ENCODE data around the gene TAF1.
"Not testable (repeated sequence)": the region's sequence is repeated elsewhere in the genome, so short reads cannot be mapped to it uniquely, and the experiment has no call there.

TAF1 gene

DNA sequence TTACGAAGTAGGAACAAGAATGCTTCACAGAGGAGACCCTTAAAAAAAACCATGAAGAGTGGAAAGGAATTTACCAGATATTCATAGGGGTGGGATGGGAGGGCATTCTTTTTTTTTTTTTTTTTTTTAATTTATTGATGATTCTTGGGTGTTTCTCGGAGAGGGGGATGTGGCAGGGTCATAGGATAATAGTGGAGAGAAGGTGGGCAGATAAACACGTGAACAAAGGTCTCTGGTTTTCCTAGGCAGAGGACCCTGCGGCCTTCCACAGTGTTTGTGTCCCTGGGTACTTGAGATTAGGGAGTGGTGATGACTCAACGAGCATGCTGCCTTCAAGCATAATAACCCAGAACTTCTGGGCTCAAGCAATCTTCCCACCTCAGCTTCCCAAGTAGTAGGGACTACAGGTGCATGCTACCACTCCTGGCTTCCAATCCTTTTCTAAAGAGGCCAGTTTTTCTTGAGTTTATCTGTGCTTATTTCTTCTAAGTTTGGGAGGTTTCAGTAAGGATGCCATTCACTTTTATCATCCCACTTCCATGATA is 100.9 kb downstream of the TAF1 start:
- Histone ChIP-seq H3K9me3 (ENCODE audit: control insufficient read depth in 2 of 2, low read length in 2 of 2) (no peaks in the 10 kb centered on the region), H3K36me3 (ENCODE audit: control insufficient read depth in 2 of 2, insufficient read depth in 2 of 2, low read length in 2 of 2) (peaks cover 8 to 11% of the 10 kb centered on the region in 2 donors), H3K9ac (ENCODE audit: low read length in 2 of 2) (no peak overlapping the region), H3K4me1 (ENCODE audit: control insufficient read depth, insufficient read depth, low read length) (no peaks in the 10 kb centered on the region), H3K4me3 (ENCODE audit: low read length in 2 of 2) (no peak overlapping the region), H3K27ac (ENCODE audit: low read length) (no peak overlapping the region), H3K27me3 (ENCODE audit: control insufficient read depth in 1 of 2, insufficient read depth in 2 of 2, low read length in 2 of 2) (no peaks in the 10 kb centered on the region)

DNA sequence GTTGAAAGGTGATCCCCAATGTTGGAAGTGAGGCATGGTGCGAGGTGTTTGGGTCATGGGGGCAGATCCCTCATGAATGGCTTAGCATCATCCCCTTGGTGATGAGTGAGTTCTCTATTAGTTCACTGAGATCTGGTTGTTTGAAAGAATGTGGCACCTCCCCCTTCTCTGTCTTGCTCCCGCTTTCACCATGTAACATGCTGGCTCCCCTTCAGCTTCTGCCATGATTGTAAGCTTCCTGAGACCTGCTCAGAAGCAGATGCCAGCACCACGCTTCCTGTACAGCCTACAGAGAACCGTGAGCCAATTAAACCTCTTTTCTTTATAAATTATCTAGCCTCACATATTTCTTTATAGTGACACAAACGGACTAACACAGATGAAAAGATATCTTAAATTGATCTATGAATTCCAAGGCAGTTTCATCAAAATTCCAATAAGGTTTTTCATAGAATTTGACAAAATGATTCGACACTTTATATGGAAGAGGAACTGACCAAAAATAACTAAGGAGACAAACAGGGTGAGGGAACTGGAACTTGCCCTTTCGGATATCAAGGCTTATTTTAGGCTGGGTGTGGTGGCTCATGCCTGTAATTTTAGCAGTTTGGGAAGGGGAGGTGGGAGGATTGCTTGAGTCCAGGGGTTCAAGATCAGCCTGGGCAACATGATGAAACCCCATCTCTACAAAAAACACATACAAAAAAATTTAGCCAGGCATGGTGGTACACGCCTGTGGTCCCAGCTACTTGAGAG is 109.8 kb downstream of the TAF1 start:
- Histone ChIP-seq H3K36me3 (ENCODE audit: control insufficient read depth in 2 of 2, insufficient read depth in 2 of 2, low read length in 2 of 2) (peaks cover 0 to 2% of the 10 kb centered on the region in 2 donors), H3K27me3 (ENCODE audit: control insufficient read depth in 1 of 2, insufficient read depth in 2 of 2, low read length in 2 of 2) (no peaks in the 10 kb centered on the region), H3K9me3 (ENCODE audit: control insufficient read depth in 2 of 2, low read length in 2 of 2) (no peaks in the 10 kb centered on the region), H3K27ac (ENCODE audit: low read length) (no peak overlapping the region), H3K4me3 (ENCODE audit: low read length in 2 of 2) (no peak overlapping the region), H3K4me1 (ENCODE audit: control insufficient read depth, insufficient read depth, low read length) (no peaks in the 10 kb centered on the region), H3K9ac (ENCODE audit: low read length in 2 of 2) (no peak overlapping the region)

DNA sequence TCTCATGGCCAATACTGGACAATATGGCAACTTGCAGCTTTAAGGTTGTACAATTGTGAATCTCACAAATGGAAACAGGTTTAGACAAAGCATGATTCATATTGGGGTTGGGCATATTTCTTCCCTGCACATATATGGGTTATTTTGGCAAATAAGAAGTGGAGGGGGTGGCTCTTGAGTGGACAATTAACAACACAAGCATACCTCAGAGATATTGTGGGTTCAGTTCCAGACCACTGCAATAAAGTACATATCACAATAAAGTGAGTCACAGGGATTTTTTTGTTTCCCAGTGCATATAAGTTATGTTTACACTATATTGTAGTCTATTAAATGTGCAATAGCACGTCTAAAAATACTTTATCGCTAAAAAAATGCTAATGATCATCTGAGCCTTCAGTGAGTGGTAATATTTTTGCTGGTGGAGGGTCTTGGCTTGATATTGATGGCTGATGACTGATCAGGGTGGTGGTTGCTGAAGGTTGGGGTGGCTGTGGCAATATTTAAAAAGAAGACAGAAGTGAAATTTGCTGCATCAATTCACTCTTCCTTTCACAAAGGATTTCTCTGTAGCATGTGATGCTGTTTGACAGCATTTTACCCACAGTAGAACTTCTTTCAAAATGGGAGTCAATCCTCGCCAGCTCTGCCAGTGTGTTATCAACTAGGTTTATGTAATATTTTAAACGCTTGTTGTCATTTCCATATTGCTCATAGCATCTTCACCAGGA is 116.2 kb downstream of the TAF1 start:
- Histone ChIP-seq H3K27ac (ENCODE audit: low read length) (no peak overlapping the region), H3K4me1 (ENCODE audit: control insufficient read depth, insufficient read depth, low read length) (no peaks in the 10 kb centered on the region), H3K27me3 (ENCODE audit: control insufficient read depth in 1 of 2, insufficient read depth in 2 of 2, low read length in 2 of 2) (no peaks in the 10 kb centered on the region), H3K9me3 (ENCODE audit: control insufficient read depth in 2 of 2, low read length in 2 of 2) (no peaks in the 10 kb centered on the region), H3K9ac (ENCODE audit: low read length in 2 of 2) (no peak overlapping the region), H3K4me3 (ENCODE audit: low read length in 2 of 2) (no peak overlapping the region), H3K36me3 (ENCODE audit: control insufficient read depth in 2 of 2, insufficient read depth in 2 of 2, low read length in 2 of 2) (no peaks in the 10 kb centered on the region)

DNA sequence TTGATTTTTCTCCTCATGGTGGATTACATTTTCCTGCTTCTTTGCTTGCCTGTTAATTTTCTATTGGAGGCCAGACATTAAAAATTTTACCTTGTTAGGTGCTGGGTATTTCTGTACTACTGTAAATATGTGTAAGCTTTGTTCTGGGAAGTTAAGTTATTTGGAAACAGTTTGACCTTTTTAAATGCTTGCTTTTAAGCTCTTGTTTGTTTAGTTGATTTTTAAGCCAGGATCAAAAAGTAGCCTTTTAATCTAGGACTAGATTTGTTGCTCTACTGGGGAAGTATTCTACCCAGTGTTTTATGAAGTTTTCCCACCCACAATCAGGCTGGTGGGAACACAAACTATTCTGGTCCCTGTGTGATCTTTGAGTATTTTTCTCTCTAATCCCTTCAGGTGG is 121.7 kb downstream of the TAF1 start:
- Histone ChIP-seq H3K9me3 (ENCODE audit: control insufficient read depth in 2 of 2, low read length in 2 of 2) (no peaks in the 10 kb centered on the region), H3K27ac (ENCODE audit: low read length) (no peak overlapping the region), H3K9ac (ENCODE audit: low read length in 2 of 2) (no peak overlapping the region), H3K27me3 (ENCODE audit: control insufficient read depth in 1 of 2, insufficient read depth in 2 of 2, low read length in 2 of 2) (no peaks in the 10 kb centered on the region), H3K4me1 (ENCODE audit: control insufficient read depth, insufficient read depth, low read length) (peaks cover 4% of the 10 kb centered on the region), H3K4me3 (ENCODE audit: low read length in 2 of 2) (no peak overlapping the region), H3K36me3 (ENCODE audit: control insufficient read depth in 2 of 2, insufficient read depth in 2 of 2, low read length in 2 of 2) (no peaks in the 10 kb centered on the region)

DNA sequence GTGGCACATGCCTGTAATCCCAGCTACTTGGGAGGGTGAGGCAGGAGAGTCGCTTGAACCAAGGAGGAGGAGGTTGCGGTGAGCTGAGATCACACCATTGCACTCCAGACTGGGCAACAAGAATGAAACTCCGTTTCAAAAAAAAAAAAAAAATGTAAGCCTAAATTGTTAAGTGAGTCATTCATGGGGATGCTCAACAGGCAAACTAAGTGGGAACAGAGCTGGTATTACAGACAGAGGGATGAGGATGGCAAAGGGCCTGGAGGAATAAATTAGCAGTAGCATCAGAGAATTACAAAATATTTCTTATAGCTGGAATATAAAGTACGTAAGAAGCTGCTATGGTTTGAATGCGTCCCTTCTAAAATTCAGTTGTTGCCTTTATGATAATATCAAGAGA is 123.4 kb downstream of the TAF1 start:
- no peak overlapping the region for H3K9ac ChIP-seq (ENCODE audit: low read length in 2 of 2)

DNA sequence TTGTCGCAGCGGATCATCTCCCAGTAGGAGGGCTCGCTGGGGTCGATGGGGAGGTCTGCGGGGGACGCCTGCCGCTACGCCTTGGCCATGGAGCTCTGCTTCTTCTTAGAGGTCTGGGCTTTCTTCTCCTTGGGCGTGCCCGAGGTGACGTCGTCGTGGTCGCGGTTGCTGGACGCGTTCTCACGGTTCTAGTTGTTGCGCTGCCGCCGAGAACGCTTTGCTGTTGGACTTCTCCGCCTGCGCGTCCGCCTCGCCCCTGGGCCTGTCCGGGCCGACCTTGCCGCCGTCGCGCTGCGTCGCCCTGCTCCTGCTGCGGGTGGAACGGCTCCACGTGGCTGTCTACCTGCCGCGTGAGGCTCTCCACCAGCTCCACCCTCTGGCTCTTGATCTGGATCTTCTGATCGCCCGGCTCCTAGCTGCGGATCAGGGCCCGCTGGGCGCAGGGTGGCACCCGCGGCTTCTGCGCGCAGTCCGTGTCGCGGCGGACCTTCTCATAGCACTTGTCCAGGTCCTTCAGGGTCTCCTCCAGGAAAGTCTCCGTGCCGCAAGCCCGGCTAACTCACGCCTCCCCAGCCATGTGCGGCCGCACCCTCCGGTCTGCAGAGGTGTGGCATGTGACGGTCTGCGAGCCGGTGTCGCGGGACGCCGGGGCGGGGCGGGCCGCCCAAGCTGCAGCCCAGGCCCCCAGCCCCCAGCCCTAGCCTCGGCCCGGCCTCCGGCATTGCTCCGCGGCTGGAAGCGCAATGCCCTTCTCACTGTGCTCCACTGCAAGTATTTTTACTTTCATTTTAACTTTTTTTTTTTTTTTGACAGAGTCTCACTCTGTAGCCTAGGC is 126.3 kb downstream of the TAF1 start:
- Histone ChIP-seq H3K9ac (ENCODE audit: low read length in 2 of 2) (peak overlapping the region; percentile 29 to 42), H3K4me3 (ENCODE audit: low read length in 2 of 2) (peak overlapping the region; percentile 57 to 76), H3K27ac (ENCODE audit: low read length) (no peak overlapping the region), H3K4me1 (ENCODE audit: control insufficient read depth, insufficient read depth, low read length) (peaks cover 4% of the 10 kb centered on the region), H3K9me3 (ENCODE audit: control insufficient read depth in 2 of 2, low read length in 2 of 2) (peaks cover 0 to 3% of the 10 kb centered on the region in 2 donors), H3K27me3 (ENCODE audit: control insufficient read depth in 1 of 2, insufficient read depth in 2 of 2, low read length in 2 of 2) (peaks cover 0 to 2% of the 10 kb centered on the region in 2 donors), H3K36me3 (ENCODE audit: control insufficient read depth in 2 of 2, insufficient read depth in 2 of 2, low read length in 2 of 2) (no peaks in the 10 kb centered on the region)

More for the DNA sequence above, 123.4 kb downstream of the TAF1 start:
- no peaks in the 10 kb centered on the region for H3K9me3 ChIP-seq (ENCODE audit: control insufficient read depth in 2 of 2, low read length in 2 of 2)
- peaks cover 0 to 2% of the 10 kb centered on the region in 2 donors for H3K27me3 ChIP-seq (ENCODE audit: control insufficient read depth in 1 of 2, insufficient read depth in 2 of 2, low read length in 2 of 2)
- no peaks in the 10 kb centered on the region for H3K36me3 ChIP-seq (ENCODE audit: control insufficient read depth in 2 of 2, insufficient read depth in 2 of 2, low read length in 2 of 2)
- H3K27ac ChIP-seq (ENCODE audit: low read length) = no peak overlapping the region
- H3K4me1 ChIP-seq (ENCODE audit: control insufficient read depth, insufficient read depth, low read length) = peaks cover 4% of the 10 kb centered on the region
- no peak overlapping the region for H3K4me3 ChIP-seq (ENCODE audit: low read length in 2 of 2)

DNA sequence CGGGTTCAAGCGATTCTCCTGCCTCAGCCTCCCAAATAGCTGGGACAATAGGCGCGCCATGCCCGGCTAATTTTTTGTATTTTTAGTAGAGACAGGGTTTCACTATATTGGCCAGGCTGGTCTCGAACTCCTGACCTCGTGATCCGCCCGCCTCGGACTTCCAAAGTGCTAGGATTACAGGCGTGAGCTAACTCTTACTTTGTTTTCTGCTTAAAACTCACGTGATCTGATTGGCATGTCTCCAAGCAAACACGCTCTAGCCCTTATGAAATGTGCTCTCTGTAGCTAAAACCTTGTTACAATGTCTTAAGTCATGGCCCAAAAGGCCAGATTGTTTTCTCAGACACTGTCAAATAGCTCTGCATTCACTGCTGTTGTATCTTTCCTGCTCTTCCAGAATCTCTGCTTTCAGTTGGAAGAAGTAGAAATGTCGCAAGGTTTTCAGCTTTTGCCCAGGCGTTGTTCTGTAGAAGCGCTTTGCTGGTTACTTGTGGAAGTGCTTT is 127.0 kb downstream of the TAF1 start:
- peaks cover 0 to 2% of the 10 kb centered on the region in 2 donors for H3K27me3 ChIP-seq (ENCODE audit: control insufficient read depth in 1 of 2, insufficient read depth in 2 of 2, low read length in 2 of 2)
- peak overlapping the region; percentile 12 for H3K27ac ChIP-seq (ENCODE audit: low read length)
- H3K36me3 ChIP-seq (ENCODE audit: control insufficient read depth in 2 of 2, insufficient read depth in 2 of 2, low read length in 2 of 2) = no peaks in the 10 kb centered on the region
- peaks cover 0 to 3% of the 10 kb centered on the region in 2 donors for H3K9me3 ChIP-seq (ENCODE audit: control insufficient read depth in 2 of 2, low read length in 2 of 2)
- H3K4me3 ChIP-seq (ENCODE audit: low read length in 2 of 2) = peak overlapping the region; percentile 57 to 76
- no peak overlapping the region for H3K9ac ChIP-seq (ENCODE audit: low read length in 2 of 2)
- peaks cover 4% of the 10 kb centered on the region for H3K4me1 ChIP-seq (ENCODE audit: control insufficient read depth, insufficient read depth, low read length)

DNA sequence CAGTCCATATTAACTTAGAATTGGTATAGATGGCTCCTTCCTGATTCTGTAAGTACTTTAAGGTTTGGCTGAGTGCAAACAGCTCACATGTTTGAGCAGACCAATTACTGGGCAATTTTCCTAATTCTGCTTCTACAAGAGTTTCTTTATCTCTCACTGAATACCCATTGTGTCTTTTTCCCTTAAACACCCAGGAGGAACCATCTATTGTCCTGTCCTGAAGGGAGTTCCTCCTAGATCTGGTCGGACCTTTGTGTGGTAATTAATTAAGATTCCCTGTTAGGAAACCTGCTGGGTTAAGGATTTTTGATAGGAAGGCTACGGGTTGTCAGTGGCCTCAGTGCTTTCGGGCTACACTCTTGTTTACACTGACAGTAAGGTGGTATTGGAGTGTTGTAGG is 129.8 kb downstream of the TAF1 start:
- not testable (repeated sequence) for H3K4me3 ChIP-seq (ENCODE audit: low read length in 2 of 2); H3K27ac ChIP-seq (ENCODE audit: low read length); H3K4me1 ChIP-seq (ENCODE audit: control insufficient read depth, insufficient read depth, low read length); H3K9me3 ChIP-seq (ENCODE audit: control insufficient read depth in 2 of 2, low read length in 2 of 2); H3K36me3 ChIP-seq (ENCODE audit: control insufficient read depth in 2 of 2, insufficient read depth in 2 of 2, low read length in 2 of 2); H3K27me3 ChIP-seq (ENCODE audit: control insufficient read depth in 1 of 2, insufficient read depth in 2 of 2, low read length in 2 of 2); H3K9ac ChIP-seq (ENCODE audit: low read length in 2 of 2)

DNA sequence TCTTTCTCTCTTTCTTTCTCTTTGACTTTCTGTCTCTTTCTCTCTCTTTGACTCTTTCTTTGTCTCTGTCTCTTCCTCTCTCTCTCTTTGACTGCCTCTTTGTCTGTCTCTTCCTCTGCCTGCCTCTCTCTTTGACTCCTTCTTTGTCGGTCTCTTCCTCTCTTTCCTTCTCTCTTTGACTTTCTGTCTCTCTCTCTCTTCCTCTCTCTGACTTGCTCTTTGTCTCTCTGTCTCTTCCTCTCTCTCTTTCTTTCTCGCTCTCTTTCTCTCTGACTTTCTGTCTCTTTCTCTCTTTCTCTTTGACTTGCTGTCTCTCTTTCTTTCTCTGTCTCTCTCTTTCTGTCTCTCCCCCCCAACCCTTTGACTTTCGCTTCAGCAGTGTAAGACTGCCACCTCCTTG is 130.3 kb downstream of the TAF1 start:
- Histone ChIP-seq H3K9ac (ENCODE audit: low read length in 2 of 2) (no peak overlapping the region), H3K4me1 (ENCODE audit: control insufficient read depth, insufficient read depth, low read length) (peaks cover 4% of the 10 kb centered on the region), H3K9me3 (ENCODE audit: control insufficient read depth in 2 of 2, low read length in 2 of 2) (peaks cover 0 to 3% of the 10 kb centered on the region in 2 donors), H3K27ac (ENCODE audit: low read length) (no peak overlapping the region), H3K4me3 (ENCODE audit: low read length in 2 of 2) (no peak overlapping the region), H3K36me3 (ENCODE audit: control insufficient read depth in 2 of 2, insufficient read depth in 2 of 2, low read length in 2 of 2) (no peaks in the 10 kb centered on the region), H3K27me3 (ENCODE audit: control insufficient read depth in 1 of 2, insufficient read depth in 2 of 2, low read length in 2 of 2) (peaks cover 0 to 2% of the 10 kb centered on the region in 2 donors)

DNA sequence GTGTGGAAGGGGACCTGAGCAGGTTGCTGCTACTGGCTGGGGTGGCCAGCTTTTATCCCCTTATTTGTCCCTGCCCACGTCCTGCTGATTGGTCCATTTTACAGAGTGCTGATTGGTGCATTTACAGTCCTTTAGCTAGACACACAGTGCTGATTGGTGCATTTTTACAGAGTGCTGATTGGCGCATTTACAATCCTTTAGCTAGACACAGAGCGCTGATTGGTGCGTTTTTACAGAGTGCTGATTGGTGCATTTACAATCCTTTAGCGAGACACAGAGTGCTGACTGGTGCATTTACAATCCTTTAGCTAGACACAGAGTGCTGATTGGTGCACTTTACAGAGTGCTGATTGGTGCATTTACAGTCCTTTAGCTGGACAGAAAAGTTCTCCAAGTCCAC is 135.9 kb downstream of the TAF1 start:
- H3K27ac ChIP-seq (ENCODE audit: low read length); H3K9me3 ChIP-seq (ENCODE audit: control insufficient read depth in 2 of 2, low read length in 2 of 2); H3K4me3 ChIP-seq (ENCODE audit: low read length in 2 of 2); H3K4me1 ChIP-seq (ENCODE audit: control insufficient read depth, insufficient read depth, low read length); H3K9ac ChIP-seq (ENCODE audit: low read length in 2 of 2); H3K36me3 ChIP-seq (ENCODE audit: control insufficient read depth in 2 of 2, insufficient read depth in 2 of 2, low read length in 2 of 2); H3K27me3 ChIP-seq (ENCODE audit: control insufficient read depth in 1 of 2, insufficient read depth in 2 of 2, low read length in 2 of 2): not testable (repeated sequence)
